Measurements from ENCODE around the gene KIR3DL2. TPM values are rescaled to one million over a fixed set of nuclear protein-coding genes. Genes with fewer than 3 reads are reported as not detected.
"Not testable (repeated sequence)": the region's sequence is repeated elsewhere in the genome, so short reads cannot be mapped to it uniquely, and the experiment has no call there.

KIR3DL2 gene
- total and polyA plus RNA-seq, 2 experiments from 2014 or later, result not detected

DNA sequence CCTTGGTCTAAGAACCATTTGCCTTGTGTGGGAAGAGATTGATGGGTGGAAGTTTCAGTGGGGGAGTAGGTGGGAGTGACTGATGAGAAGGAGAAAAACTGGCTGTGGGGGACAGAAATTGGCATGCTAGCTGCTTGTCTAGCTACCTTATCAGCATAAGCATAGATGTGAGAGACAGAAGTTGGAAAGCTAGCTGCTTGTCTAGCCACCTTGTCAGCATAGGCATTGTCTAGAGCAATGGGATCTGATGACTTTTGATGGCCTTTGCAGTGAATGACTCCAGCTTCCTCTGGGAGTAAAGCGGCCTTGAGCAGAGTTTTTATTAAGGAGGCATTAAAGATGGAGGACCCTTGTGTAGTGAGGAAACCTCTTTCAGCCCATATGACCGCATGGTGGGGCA lies 45.8 kb downstream of the KIR3DL2 start (continued):
- TF ChIP-seq, protein P1, sequence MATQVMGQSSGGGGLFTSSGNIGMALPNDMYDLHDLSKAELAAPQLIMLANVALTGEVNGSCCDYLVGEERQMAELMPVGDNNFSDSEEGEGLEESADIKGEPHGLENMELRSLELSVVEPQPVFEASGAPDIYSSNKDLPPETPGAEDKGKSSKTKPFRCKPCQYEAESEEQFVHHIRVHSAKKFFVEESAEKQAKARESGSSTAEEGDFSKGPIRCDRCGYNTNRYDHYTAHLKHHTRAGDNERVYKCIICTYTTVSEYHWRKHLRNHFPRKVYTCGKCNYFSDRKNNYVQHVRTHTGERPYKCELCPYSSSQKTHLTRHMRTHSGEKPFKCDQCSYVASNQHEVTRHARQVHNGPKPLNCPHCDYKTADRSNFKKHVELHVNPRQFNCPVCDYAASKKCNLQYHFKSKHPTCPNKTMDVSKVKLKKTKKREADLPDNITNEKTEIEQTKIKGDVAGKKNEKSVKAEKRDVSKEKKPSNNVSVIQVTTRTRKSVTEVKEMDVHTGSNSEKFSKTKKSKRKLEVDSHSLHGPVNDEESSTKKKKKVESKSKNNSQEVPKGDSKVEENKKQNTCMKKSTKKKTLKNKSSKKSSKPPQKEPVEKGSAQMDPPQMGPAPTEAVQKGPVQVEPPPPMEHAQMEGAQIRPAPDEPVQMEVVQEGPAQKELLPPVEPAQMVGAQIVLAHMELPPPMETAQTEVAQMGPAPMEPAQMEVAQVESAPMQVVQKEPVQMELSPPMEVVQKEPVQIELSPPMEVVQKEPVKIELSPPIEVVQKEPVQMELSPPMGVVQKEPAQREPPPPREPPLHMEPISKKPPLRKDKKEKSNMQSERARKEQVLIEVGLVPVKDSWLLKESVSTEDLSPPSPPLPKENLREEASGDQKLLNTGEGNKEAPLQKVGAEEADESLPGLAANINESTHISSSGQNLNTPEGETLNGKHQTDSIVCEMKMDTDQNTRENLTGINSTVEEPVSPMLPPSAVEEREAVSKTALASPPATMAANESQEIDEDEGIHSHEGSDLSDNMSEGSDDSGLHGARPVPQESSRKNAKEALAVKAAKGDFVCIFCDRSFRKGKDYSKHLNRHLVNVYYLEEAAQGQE (IDR thresholded peaks at IDR 0.05; ENCODE audit: unreplicated experiment), result no peak
- TF ChIP-seq CTCF (conservative IDR thresholded peaks at IDR 0.05; ENCODE audit: low read depth in 2 of 2) (no peak), EZH2 (IDR thresholded peaks at IDR 0.05; ENCODE audit: low read depth, unreplicated experiment) (no peak), ZNF331 (CRISPR knock-in tag; IDR thresholded peaks at IDR 0.05; ENCODE audit: low read depth) (no peak), CREB1 (CRISPR knock-in tag; IDR thresholded peaks at IDR 0.05; ENCODE audit: low read depth) (no peak)

GRCh38 chr19:54898685-54899084 lies 48.4 kb downstream of the KIR3DL2 start:
- not testable (repeated sequence) for DNase-seq (ENCODE audit: low spot score); H3K27me3 ChIP-seq (ENCODE audit: insufficient read depth); H4K20me1 ChIP-seq (replicated peaks; ENCODE audit: insufficient read depth); H3K27me3 Mint-ChIP-seq (ENCODE audit: insufficient read depth, low read depth, poor library complexity); H3K4me1 ChIP-seq (ENCODE audit: insufficient read depth); H3F3A ChIP-seq (replicated peaks; ENCODE audit: low read depth); H3K9me2 ChIP-seq (ENCODE audit: insufficient read depth); H2AFZ ChIP-seq; H3K4me3 ChIP-seq; H3K79me2 ChIP-seq (replicated peaks; ENCODE audit: insufficient read depth); H3K27ac Mint-ChIP-seq; H3K36me3 Mint-ChIP-seq (ENCODE audit: low read depth); H3K4me3 Mint-ChIP-seq; H3K36me3 ChIP-seq (ENCODE audit: insufficient read depth); H3K4me2 ChIP-seq; ATAC-seq; H3K27ac ChIP-seq (ENCODE audit: low read depth)
- H3K4me1 Mint-ChIP-seq, result peaks cover 24% of the 10 kb centered on the region
- peaks cover 40% of the 10 kb centered on the region for H3K9me3 Mint-ChIP-seq

- ATAC-seq; H3F3A ChIP-seq (replicated peaks; ENCODE audit: low read depth); H3K9me2 ChIP-seq (ENCODE audit: insufficient read depth); H3K27me3 Mint-ChIP-seq (ENCODE audit: insufficient read depth, low read depth, poor library complexity); H3K79me2 ChIP-seq (replicated peaks; ENCODE audit: insufficient read depth); H3K27ac Mint-ChIP-seq; H3K36me3 ChIP-seq (ENCODE audit: insufficient read depth); H3K36me3 Mint-ChIP-seq (ENCODE audit: low read depth); H3K4me1 ChIP-seq (ENCODE audit: insufficient read depth); H3K27me3 ChIP-seq (ENCODE audit: insufficient read depth); DNase-seq (ENCODE audit: low spot score); H3K4me2 ChIP-seq; H3K4me3 ChIP-seq; H3K4me3 Mint-ChIP-seq; H2AFZ ChIP-seq; H3K27ac ChIP-seq (ENCODE audit: low read depth); H4K20me1 ChIP-seq (replicated peaks; ENCODE audit: insufficient read depth): not testable (repeated sequence)
- H3K9me3 Mint-ChIP-seq, result peaks cover 40% of the 10 kb centered on the region
- peaks cover 18% of the 10 kb centered on the region for H3K4me1 Mint-ChIP-seq
Observed at GRCh38 chr19:54899646-54900045, 49.4 kb downstream of the KIR3DL2 start.

DNA sequence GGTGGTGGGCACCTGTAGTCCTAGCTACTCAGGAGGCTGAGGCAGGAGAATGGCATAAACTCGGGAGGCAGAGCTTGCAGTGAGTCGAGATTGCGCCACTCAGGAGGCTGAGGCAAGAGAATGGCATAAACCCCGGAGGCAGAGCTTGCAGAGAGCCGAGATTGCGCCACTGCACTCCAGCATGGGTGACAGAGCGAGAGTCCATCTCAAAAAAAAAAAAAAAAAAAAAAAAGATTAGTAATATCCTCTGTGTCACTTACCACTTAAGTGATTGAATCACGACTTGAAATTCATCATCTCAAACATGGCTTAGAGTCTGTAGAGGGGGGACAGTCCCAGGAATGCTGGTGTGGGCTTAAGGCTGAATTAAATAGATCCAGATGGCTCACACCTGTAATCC lies 50.9 kb downstream of the KIR3DL2 start:
- not testable (repeated sequence) for H3K27me3 ChIP-seq (ENCODE audit: insufficient read depth); H3K9me2 ChIP-seq (ENCODE audit: insufficient read depth); H3K4me3 ChIP-seq; H3K4me3 Mint-ChIP-seq; H3K36me3 Mint-ChIP-seq (ENCODE audit: low read depth); H3K79me2 ChIP-seq (replicated peaks; ENCODE audit: insufficient read depth); H3K27ac ChIP-seq (ENCODE audit: low read depth); H3K36me3 ChIP-seq (ENCODE audit: insufficient read depth); H3K27me3 Mint-ChIP-seq (ENCODE audit: insufficient read depth, low read depth, poor library complexity); H3K27ac Mint-ChIP-seq; H3F3A ChIP-seq (replicated peaks; ENCODE audit: low read depth); ATAC-seq; H2AFZ ChIP-seq; H4K20me1 ChIP-seq (replicated peaks; ENCODE audit: insufficient read depth); DNase-seq (ENCODE audit: low spot score); H3K4me2 ChIP-seq
- H3K4me1 ChIP-seq (ENCODE audit: insufficient read depth), result peaks cover 12% of the 10 kb centered on the region; the same call in 1 of the 2 replicates
- peaks cover 14% of the 10 kb centered on the region; the same call in 2 of the 3 replicates for H3K4me1 Mint-ChIP-seq
- peaks cover 37% of the 10 kb centered on the region for H3K9me3 Mint-ChIP-seq
